Motor neuron (in vitro differentiated cells): ENCODE data around the gene ST7L. TPM values are rescaled to one million over a fixed set of nuclear protein-coding genes. Genes with fewer than 3 reads are reported as not detected.

Experiments used
- ATAC-seq, 8 experiments: fragments of 200-7000 bp; cut with Tn5 transposase; replicated peaks in 6 of 8; 2 replicates each; pipeline ENCODE4 v1.8.0; 2021; ENCODE audit warnings: mild to moderate bottlenecking in 8 of 8, moderate library complexity in 8 of 8
- H3K27ac ChIP-seq, 2 donors: fragments of 250-450 bp; sonication (Bioruptor Pico); 2 replicates each; pipeline ENCODE4 v1.9.0; 2021; ENCODE audit warnings: antibody characterized with exemption in 2 of 2, mild to moderate bottlenecking in 2 of 2, moderate library complexity in 1 of 2
- H3K4me1 ChIP-seq, 2 donors: fragments of 250-450 bp; sonication (Bioruptor Pico); replicated peaks in 1 of 2; 2 replicates each; pipeline ENCODE4 v1.6.1; 2021; ENCODE audit warnings: antibody characterized with exemption in 2 of 2, mild to moderate bottlenecking in 2 of 2, moderate library complexity in 1 of 2
- H3K4me3 ChIP-seq, 5 donors: fragments of 250-450 bp; sonication (Bioruptor Pico); 2 replicates each; pipeline ENCODE4 v1.9.0; 2021; ENCODE audit warnings: antibody characterized with exemption in 5 of 5, mild to moderate bottlenecking in 5 of 5, moderate library complexity in 4 of 5
- WGBS, 10 experiments: fragments of 450-650 bp; shearing (Covaris generic); methylation state at CpG; one replicate each; pipeline ENCODE4 v1.0.0; 2022; 5-methylcytosine and 5-hydroxymethylcytosine counted together
- in situ Hi-C, 9 experiments: fragments of 400-800 bp; cut with MboI; loops; one replicate each; pipeline ENCODE4 v1.15.0; 2021; ENCODE audit warnings: low sequenced_read_pairs in 9 of 9, low pct_unique_long_range_greater_than_20kb in 2 of 9; ENCODE audit not compliant: unreplicated experiment in 9 of 9
- total RNA-seq, 8 experiments: library from RNA; unstranded; fragments of 300-600 nt; gene quantifications; 2 replicates each; pipeline versions ENCODE4 v1.2.3 to v1.2.4, GENCODE V29; 2022

Gene ST7L
- total RNA-seq, 8 experiments from 2014 or later: 19.9 to 31.3 (median 28.2) TPM

GRCh38 chr1:112516141-112516540, 102.8 kb downstream of the ST7L start:
- in situ Hi-C loops: loop anchor here in 1 of 9 experiments (25.0 kb wide), 1 partner anchor 96 kb away; the partner anchor contains the start of genes CAPZA1 and ST7L
- H3K4me1 ChIP-seq: peaks cover 0 to 3% of the 10 kb centered on the region in 2 donors
- ATAC-seq: no peak
- H3K4me3 ChIP-seq: no peak overlapping the region
- no peak overlapping the region for H3K27ac ChIP-seq
- WGBS, 10 experiments: 83 to 100% (median 90%) methylated on average over 3 to 14 of the region's 14 CpGs; no CpG with 5 or more reads in 3 of the 10 experiments

- Histone ChIP-seq H3K27ac (no peak overlapping the region), H3K4me1 (peaks cover 0 to 3% of the 10 kb centered on the region in 2 donors), H3K4me3 (no peak overlapping the region)
- ATAC-seq: no peak
- in situ Hi-C loops: loop anchor here in 1 of 9 experiments (25.0 kb wide), 1 partner anchor 97 kb away; the partner anchor contains the start of genes CAPZA1 and ST7L
- 44 to 100% (median 79%) methylated on average over 1 to 2 of the region's 2 CpGs; no CpG with 5 or more reads in 3 of the 10 experiments for WGBS, 10 experiments
Measured at GRCh38 chr1:112515311-112516009, 103.5 kb downstream of the ST7L start.

GRCh38 chr1:112514901-112515300, 104.0 kb downstream of the ST7L start:
- 40 to 100% (median 93%) methylated on average over 1 to 7 of the region's 12 CpGs; no CpG with 5 or more reads in 3 of the 10 experiments for WGBS, 10 experiments
- no peak overlapping the region for H3K4me3 ChIP-seq
- peaks cover 0 to 3% of the 10 kb centered on the region in 2 donors for H3K4me1 ChIP-seq
- no peak for ATAC-seq
- H3K27ac ChIP-seq: no peak overlapping the region
- in situ Hi-C loops: loop anchor here in 1 of 9 experiments (25.0 kb wide), 1 partner anchor 97 kb away; the partner anchor contains the start of genes CAPZA1 and ST7L

- peak in 3 of 8 experiments; percentile 21 to 78 (median 77) for ATAC-seq
- WGBS, 10 experiments: 40 to 86% (median 68%) methylated on average over 1 to 8 of the region's 9 CpGs; no CpG with 5 or more reads in 4 of the 10 experiments
- in situ Hi-C loops: loop anchor here in 1 of 9 experiments (25.0 kb wide), 1 partner anchor 99 kb away; the partner anchor contains the start of genes CAPZA1 and ST7L
- H3K4me1 ChIP-seq: peaks cover 0 to 3% of the 10 kb centered on the region in 2 donors
- H3K27ac ChIP-seq: no peak overlapping the region
- H3K4me3 ChIP-seq: no peak overlapping the region
Measured at GRCh38 chr1:112513112-112513870, 105.7 kb downstream of the ST7L start.

- H3K27ac ChIP-seq: no peak overlapping the region
- no peak overlapping the region for H3K4me3 ChIP-seq
- in situ Hi-C loops: loop anchor here in 1 of 9 experiments (25.0 kb wide), 1 partner anchor 100 kb away; the partner anchor contains the start of genes CAPZA1 and ST7L
- 0 to 75% (median 54%) methylated on average over 1 to 2 of the region's 2 CpGs; no CpG with 5 or more reads in 2 of the 10 experiments for WGBS, 10 experiments
- peaks cover 0 to 3% of the 10 kb centered on the region in 2 donors for H3K4me1 ChIP-seq
- no peak for ATAC-seq
Measured at GRCh38 chr1:112511897-112512296, 107.0 kb downstream of the ST7L start.

- no peak overlapping the region for H3K4me3 ChIP-seq
- in situ Hi-C loops: loop anchor here in 1 of 9 experiments (25.0 kb wide), 1 partner anchor 102 kb away; the partner anchor contains the start of genes CAPZA1 and ST7L
- H3K27ac ChIP-seq: no peak overlapping the region
- no peak for ATAC-seq
- peaks cover 0 to under 1% of the 10 kb centered on the region in 2 donors for H3K4me1 ChIP-seq
- 11 to 100% (median 40%) methylated on average over 1 to 7 of the region's 7 CpGs; no CpG with 5 or more reads in 1 of the 10 experiments for WGBS, 10 experiments
Measured at GRCh38 chr1:112510340-112510739, 108.6 kb downstream of the ST7L start.

- no peaks in the 10 kb centered on the region for H3K4me1 ChIP-seq
- in situ Hi-C loops: loop anchor here in 1 of 9 experiments (25.0 kb wide), 1 partner anchor 103 kb away; the partner anchor contains the start of genes CAPZA1 and ST7L
- no peak overlapping the region for H3K27ac ChIP-seq
- no peak overlapping the region for H3K4me3 ChIP-seq
- ATAC-seq: no peak
- 17 to 80% (median 51%) methylated on average over 1 to 10 of the region's 16 CpGs; no CpG with 5 or more reads in 1 of the 10 experiments for WGBS, 10 experiments
Measured at GRCh38 chr1:112509660-112510178, 109.2 kb downstream of the ST7L start.

- Histone ChIP-seq H3K4me1 (no peaks in the 10 kb centered on the region), H3K4me3 (peak overlapping the region; percentile 33 to 44 (median 40)), H3K27ac (no peak overlapping the region)
- in situ Hi-C loops: loop anchor here in 1 of 9 experiments (25.0 kb wide), 1 partner anchor 103 kb away; the partner anchor contains the start of genes CAPZA1 and ST7L
- ATAC-seq: peak in 7 of 8 experiments; percentile 7 to 42 (median 26)
- WGBS, 10 experiments: 7 to 37% (median 19%) methylated on average over 3 to 15 of the region's 66 CpGs; no CpG with 5 or more reads in 6 of the 10 experiments
Measured at GRCh38 chr1:112509005-112509659, 109.8 kb downstream of the ST7L start.

GRCh38 chr1:112508278-112509004, 110.5 kb downstream of the ST7L start, which contains the start of gene WNT2B:
Gene WNT2B (plus strand): TSS chr1:112508965. CDS start chr1:112509263, 298 bp downstream.
- WGBS, 10 experiments: 0% methylated on average over 1 to 4 of the region's 69 CpGs; no CpG with 5 or more reads in 7 of the 10 experiments
- peak; percentile 31 to 89 (median 84) for ATAC-seq
- in situ Hi-C loops: loop anchor here in 1 of 9 experiments (25.0 kb wide), 1 partner anchor 104 kb away; the partner anchor contains the start of genes CAPZA1 and ST7L

GRCh38 chr1:112507921-112508277, 111.0 kb downstream of the ST7L start:
- Histone ChIP-seq H3K27ac (no peak overlapping the region), H3K4me3 (peak overlapping the region; percentile 33 to 44 (median 40)), H3K4me1 (no peaks in the 10 kb centered on the region)
- in situ Hi-C loops: loop anchor here in 1 of 9 experiments (25.0 kb wide), 1 partner anchor 104 kb away; the partner anchor contains the start of genes CAPZA1 and ST7L
- 0% methylated on average over 1 of the region's 15 CpGs; no CpG with 5 or more reads in 8 of the 10 experiments for WGBS, 10 experiments
- ATAC-seq: peak; percentile 22 to 62 (median 54)

More at GRCh38 chr1:112508278-112509004, 110.5 kb downstream of the ST7L start, which contains the start of gene WNT2B:
- Histone ChIP-seq H3K4me3 (peak within 1 kb of the TSS; percentile 33 to 44 (median 40)), H3K27ac (no peak within 1 kb of the TSS), H3K4me1 (no peaks in the 10 kb centered on the region)

- 0 to 100% (median 67%) methylated on average over 1 to 6 of the region's 9 CpGs; no CpG with 5 or more reads in 5 of the 10 experiments for WGBS, 10 experiments
- H3K4me3 ChIP-seq: no peak overlapping the region
- ATAC-seq: no peak
- peaks cover 0 to 2% of the 10 kb centered on the region in 2 donors for H3K4me1 ChIP-seq
- in situ Hi-C loops: loop anchor here in 1 of 9 experiments (25.0 kb wide), 1 partner anchor 105 kb away; the partner anchor contains the start of genes CAPZA1 and ST7L
- no peak overlapping the region for H3K27ac ChIP-seq
Measured at GRCh38 chr1:112507336-112507735, 111.6 kb downstream of the ST7L start.
